ENCODE data around the gene DST.

GRCh38 chr6:56688521-56688920 lies 45.8 kb upstream of the DST start:
- no peak for TF ChIP-seq CTCF (IDR thresholded peaks at IDR 0.05; ENCODE audit: low read length)
- no peak for TF ChIP-seq EZH2 (IDR thresholded peaks at IDR 0.05; ENCODE audit: borderline replicate concordance, low read length)
